ENCODE data around the gene GTPBP1. TPM values are rescaled to one million over a fixed set of nuclear protein-coding genes. Genes with fewer than 3 reads are reported as not detected.

Gene GTPBP1
- total and polyA plus RNA-seq, 2 of the 4 experiments (the other 2 are of a cell fraction), result 12.4 to 29.5 TPM

DNA sequence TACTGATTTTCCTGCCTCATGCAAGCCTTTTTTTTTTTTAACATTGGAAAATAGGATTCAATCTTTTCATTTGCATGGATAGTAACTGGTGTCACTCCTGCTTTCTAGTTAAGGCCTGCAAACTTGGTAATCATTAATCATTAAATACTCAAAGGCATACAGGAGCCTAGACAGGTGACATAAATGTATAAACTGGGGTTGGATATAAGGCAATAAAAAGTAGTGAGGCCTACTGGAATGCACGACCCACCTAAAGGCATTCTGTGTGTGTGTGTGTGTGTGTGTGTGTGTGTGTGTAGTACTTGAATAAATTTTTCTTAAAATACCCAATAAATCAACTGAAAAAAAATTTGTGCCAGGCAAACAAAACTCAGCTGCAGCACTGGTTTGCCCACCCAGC is 16.1 kb upstream of the GTPBP1 start:
- Histone ChIP-seq H3K79me1 (ENCODE audit: low read depth in 1 of 2, low read length in 2 of 2) (peaks cover 29 to 57% of the 10 kb centered on the region in 2 experiments), H3K14ac (replicated peaks; ENCODE audit: low read depth, low read length) (no peak overlapping the region), H3K9ac (ENCODE audit: low read depth, low read length) (no peak overlapping the region), H3K4me2 (ENCODE audit: low read depth, low read length) (no peak overlapping the region), H3K27ac (ENCODE audit: insufficient read depth, low read length) (no peak overlapping the region), H3K9me1 (ENCODE audit: insufficient read depth, low read length) (peaks cover 6% of the 10 kb centered on the region), H2AFZ (replicated peaks; ENCODE audit: low read length, poor library complexity) (no peak overlapping the region), H2BK15ac (ENCODE audit: low read depth, low read length) (no peak overlapping the region), H3K4me1 (ENCODE audit: control insufficient read depth, insufficient read depth, low read length) (no peaks in the 10 kb centered on the region), H3K4me3 (ENCODE audit: insufficient read depth, low read depth, low read length) (no peak overlapping the region), H3K9me3 (ENCODE audit: control insufficient read depth, insufficient read depth, low read length) (no peaks in the 10 kb centered on the region), H3K56ac (ENCODE audit: extremely low read depth, insufficient read depth, low read length) (no peak overlapping the region), H3K18ac (ENCODE audit: low read depth, low read length) (no peak overlapping the region), H3K27me3 (ENCODE audit: control insufficient read depth, insufficient read depth, low read length) (no peaks in the 10 kb centered on the region), H2BK120ac (ENCODE audit: low read depth, low read length) (no peak overlapping the region), H3K23ac (ENCODE audit: low read depth, low read length) (no peak overlapping the region), H2BK5ac (ENCODE audit: low read depth, low read length, poor library complexity, severe bottlenecking) (no peak overlapping the region), H3K36me3 (ENCODE audit: control insufficient read depth, insufficient read depth, low read length) (peaks cover 53% of the 10 kb centered on the region), H3K4ac (ENCODE audit: low read depth, low read length) (no peak overlapping the region), H2AK5ac (ENCODE audit: low read depth, low read length) (no peak overlapping the region), H4K5ac (ENCODE audit: low read depth, low read length) (no peak overlapping the region), H4K91ac (ENCODE audit: insufficient read depth, low read depth, low read length) (no peak overlapping the region), H4K20me1 (ENCODE audit: insufficient read depth, low read length) (peaks cover 12% of the 10 kb centered on the region), H2BK20ac (ENCODE audit: low read depth, low read length) (no peak overlapping the region), H2AK9ac (replicated peaks; ENCODE audit: low read depth, low read length, poor library complexity) (no peak overlapping the region), H4K8ac (ENCODE audit: low read depth in 2 of 2, low read length in 2 of 2) (no peak overlapping the region)
- dilution Hi-C loops (cut with HindIII; ENCODE audit: low sequenced_read_pairs, unreplicated experiment) (no loop called here), in situ Hi-C loops (cut with MboI; ENCODE audit: low sequenced_read_pairs) (no loop called here), intact Hi-C loops (cut with micrococcal nuclease) (no loop called here)
- ChIA-PET POLR2A (ENCODE audit: unreplicated experiment) (no interaction called here), CTCF (no interaction called here)
- no TSS peak for BruUV-seq (replicated peaks)
- TF ChIP-seq POLR2A (IDR thresholded peaks at IDR 0.05; ENCODE audit: low read depth, low read length) (no peak), MAFK (IDR thresholded peaks at IDR 0.05; ENCODE audit: low read depth, low read length) (no peak), RCOR1 (IDR thresholded peaks at IDR 0.05; ENCODE audit: insufficient replicate concordance, low read length) (no peak), MXI1 (IDR thresholded peaks at IDR 0.05; ENCODE audit: borderline replicate concordance, low read depth, low read length) (no peak)
- no peak for DNase-seq
- no CpG with 5 or more reads among the region's 1 CpG for WGBS, 2 experiments (ENCODE audit: extremely low coverage in 2 of 2, insufficient read length in 1 of 2)
- no peak for ATAC-seq (ENCODE audit: low read depth)

All from IMR-90 (cell line).